Epithelial cell of proximal tubule (primary cell): ENCODE measurements around the gene SNX9. TPM values are rescaled to one million over a fixed set of nuclear protein-coding genes. Genes with fewer than 3 reads are reported as not detected.

Experiments
- DNase-seq: peaks from one replicate; pipeline ENCODE4 v3.0.0-alpha.2; 2011; ENCODE audit warnings: low read depth
- H3K4me3 ChIP-seq: 2 replicates; pipeline ENCODE4 v1.5.1; 2011; ENCODE audit warnings: low read depth, mild to moderate bottlenecking, low read length
- total RNA-seq: library from RNA; depleted of rRNA; stranded (reverse); fragments of >200 nt; gene quantifications from 2 replicates; pipeline ENCODE4 v1.2.3, GENCODE V29; 2015
- TF ChIP-seq, protein P1 (sequence below): conservative IDR thresholded peaks from 2 replicates; pipeline ENCODE4 v1.5.1; 2012; ENCODE audit warnings: low read depth, mild to moderate bottlenecking, low read length

Gene SNX9
- total RNA-seq, 1 donor from 2014 or later = 51.3 TPM

DNA sequence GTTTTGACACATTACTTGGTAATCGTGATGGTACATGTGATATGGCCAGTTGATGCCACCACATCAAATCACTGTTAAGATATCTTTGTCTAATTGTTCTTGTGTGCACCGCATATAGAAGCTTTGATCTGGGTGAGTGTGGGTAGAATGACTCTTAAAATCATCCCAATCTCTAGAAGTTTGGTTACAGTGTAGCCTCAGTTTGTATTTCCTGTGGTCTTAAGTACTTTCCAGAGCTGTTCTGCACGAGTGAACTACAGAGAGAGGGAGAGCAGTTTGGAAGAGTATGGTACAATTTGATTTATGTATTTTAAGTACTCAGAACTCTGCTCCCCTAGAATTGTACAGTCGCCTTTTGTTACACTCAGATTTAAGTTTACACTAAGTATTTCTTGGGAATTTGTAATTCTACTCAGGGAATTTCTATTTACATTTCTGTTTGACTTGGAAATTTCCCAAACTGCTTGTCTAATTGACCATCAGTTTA is 37.5 kb downstream of the SNX9 start:
- no peak for DNase-seq
- TF ChIP-seq, protein P1, sequence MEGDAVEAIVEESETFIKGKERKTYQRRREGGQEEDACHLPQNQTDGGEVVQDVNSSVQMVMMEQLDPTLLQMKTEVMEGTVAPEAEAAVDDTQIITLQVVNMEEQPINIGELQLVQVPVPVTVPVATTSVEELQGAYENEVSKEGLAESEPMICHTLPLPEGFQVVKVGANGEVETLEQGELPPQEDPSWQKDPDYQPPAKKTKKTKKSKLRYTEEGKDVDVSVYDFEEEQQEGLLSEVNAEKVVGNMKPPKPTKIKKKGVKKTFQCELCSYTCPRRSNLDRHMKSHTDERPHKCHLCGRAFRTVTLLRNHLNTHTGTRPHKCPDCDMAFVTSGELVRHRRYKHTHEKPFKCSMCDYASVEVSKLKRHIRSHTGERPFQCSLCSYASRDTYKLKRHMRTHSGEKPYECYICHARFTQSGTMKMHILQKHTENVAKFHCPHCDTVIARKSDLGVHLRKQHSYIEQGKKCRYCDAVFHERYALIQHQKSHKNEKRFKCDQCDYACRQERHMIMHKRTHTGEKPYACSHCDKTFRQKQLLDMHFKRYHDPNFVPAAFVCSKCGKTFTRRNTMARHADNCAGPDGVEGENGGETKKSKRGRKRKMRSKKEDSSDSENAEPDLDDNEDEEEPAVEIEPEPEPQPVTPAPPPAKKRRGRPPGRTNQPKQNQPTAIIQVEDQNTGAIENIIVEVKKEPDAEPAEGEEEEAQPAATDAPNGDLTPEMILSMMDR = no peak
- H3K4me3 ChIP-seq = no peak overlapping the region

DNA sequence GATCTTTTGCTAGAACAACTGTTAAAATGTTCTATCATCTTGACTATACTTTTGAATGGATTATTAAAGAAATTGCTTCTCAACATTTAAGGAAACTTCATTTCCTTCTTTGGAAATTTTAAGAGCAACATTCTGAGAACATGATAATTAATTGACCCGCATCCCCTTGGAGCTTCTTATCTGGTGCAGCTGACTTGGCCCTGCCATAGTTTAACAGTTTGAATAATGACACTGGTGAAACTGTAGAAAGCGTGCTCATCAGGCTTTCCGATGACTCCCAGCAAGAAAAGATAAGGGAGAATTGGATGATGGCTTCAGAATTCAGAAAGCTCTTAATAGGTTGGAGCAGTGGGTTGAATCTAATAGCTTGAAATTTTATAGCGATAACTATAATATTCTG is 38.1 kb downstream of the SNX9 start:
- no peak for DNase-seq
- H3K4me3 ChIP-seq = no peak overlapping the region
- TF ChIP-seq, protein P1 = no peak

DNA sequence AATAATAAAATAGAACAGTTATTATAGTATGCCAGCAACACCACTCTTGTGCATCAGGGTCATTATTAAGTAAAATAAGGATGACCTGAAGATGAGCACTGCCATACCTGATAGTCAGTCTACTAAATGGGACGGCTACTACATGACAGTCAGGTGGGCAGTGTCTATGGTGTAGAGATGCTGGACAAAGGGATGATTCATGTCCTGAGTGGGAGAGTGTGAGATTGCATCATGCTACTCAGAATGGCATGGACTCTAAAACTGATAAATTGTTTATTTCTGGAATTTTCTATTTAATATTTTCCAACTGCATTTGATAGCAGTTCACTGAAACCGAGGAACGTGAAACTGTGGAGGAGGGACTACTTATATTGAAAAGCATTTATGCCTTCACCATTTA is 38.8 kb downstream of the SNX9 start:
- DNase-seq = no peak
- TF ChIP-seq, protein P1 = no peak
- H3K4me3 ChIP-seq = no peak overlapping the region

DNA sequence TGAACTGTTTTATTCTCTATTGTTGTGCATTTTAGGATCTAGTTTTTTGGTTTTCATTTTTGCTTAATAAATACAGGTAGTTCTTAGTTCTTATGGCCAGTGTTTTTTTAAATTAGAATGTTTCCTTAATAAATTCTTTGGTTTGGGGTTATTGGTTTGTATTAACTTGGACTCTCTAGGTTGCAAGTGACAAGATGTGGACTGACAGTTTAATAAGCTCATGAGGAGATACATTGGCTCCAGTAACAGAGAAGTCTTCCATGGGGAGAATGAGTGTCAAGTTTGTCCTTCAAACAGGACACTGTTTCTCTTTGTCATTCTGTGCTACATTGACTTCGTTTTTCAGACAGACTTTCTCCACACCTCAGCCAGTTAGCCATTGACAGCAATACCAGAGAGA is 39.7 kb downstream of the SNX9 start:
- DNase-seq = no peak
- TF ChIP-seq, protein P1 = no peak
- H3K4me3 ChIP-seq = no peak overlapping the region

DNA sequence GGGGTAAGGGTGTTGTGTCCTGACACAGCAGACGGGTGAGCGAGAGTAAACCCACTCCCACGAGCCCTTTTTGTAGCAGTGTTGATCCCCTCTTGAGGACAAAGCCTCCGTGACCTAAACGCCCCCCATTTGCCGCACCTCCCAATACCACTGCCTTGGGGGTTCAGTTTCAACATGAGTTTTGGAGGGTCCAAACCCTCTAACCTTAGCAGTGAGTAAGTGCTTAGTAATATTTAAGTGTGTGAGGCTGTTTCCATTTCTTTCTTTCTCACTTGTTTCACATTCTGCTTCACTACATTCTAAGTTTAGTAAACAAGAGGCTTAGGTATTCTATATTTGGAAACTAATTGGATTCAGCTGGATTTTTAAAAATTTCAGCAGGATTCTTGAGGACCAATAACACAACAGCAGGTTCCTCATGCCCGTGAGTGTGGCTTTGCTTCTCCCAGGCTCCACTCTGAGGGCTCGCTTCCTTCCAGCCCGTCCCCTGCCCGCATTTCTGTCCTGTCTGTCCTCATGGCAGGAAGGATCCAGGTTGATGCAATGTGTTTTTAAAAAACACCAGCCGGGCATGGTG is 41.2 kb downstream of the SNX9 start:
- H3K4me3 ChIP-seq = no peak overlapping the region
- TF ChIP-seq, protein P1 = no peak
- DNase-seq = no peak

DNA sequence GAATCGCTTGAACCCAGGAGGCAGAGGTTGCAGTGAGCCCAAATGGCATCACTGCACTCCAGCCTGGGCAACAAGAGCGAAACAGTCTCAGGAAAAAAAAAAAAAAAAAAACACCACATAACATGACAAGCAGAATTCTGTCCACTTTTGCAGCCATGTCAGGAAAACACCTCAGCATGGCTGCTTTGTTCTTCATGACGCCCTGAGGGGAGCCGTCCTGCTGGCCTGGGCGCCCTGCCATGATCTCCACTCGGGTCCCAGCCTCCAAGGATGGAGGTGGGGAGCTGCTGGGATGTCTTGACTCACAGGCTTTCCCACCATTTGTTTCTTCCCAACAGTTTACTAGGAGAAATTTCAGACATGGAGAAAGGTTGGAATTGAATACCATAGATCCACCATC is 42.2 kb downstream of the SNX9 start:
- no peak overlapping the region for H3K4me3 ChIP-seq
- no peak for DNase-seq
- TF ChIP-seq, protein P1 = no peak

DNA sequence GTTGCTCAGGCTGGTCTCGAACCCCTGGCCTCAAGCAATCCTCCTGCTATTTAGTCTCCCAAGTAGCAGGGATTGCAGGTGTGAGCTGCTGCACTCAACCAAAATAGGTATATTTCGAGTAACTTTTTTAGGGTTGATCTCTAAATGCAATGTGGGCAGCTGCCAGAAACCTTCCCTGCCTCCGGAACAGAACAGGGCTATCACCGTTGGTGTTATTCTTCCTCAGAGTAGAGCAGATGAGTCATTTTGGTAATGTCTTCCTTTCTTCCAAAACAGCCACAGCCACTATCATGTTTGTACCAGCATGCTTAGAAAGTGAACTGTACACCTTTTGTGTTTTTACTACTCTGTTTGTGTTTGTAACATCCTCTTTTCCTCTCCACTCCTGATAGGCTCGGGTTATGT is 44.1 kb downstream of the SNX9 start:
- DNase-seq = no peak
- no peak overlapping the region for H3K4me3 ChIP-seq
- TF ChIP-seq, protein P1 = no peak
